B cell (primary cell): ENCODE measurements around the gene TEKT1. TPM values are rescaled to one million over a fixed set of nuclear protein-coding genes. Genes with fewer than 3 reads are reported as not detected.

Source experiments
- ATAC-seq: fragments of 200-7000 bp; cut with Tn5 transposase; one replicate; pipeline ENCODE4 v1.10.0; 2021; ENCODE audit warnings: low read depth, mild to moderate bottlenecking, moderate number of reproducible peaks, moderate library complexity
- CTCF ChIA-PET: fragments of 350-600 bp; sonication (Branson Sonifier 250); formaldehyde crosslinking; loops from one replicate; lab custom pipeline; 2021; ENCODE audit warnings: antibody characterized with exemption, inconsistent platforms; lab: Charles Lee
- POLR2A ChIA-PET: fragments of 350-600 bp; sonication (Branson Sonifier 250); formaldehyde crosslinking; loops from one replicate; lab custom pipeline; 2021; ENCODE audit warnings: antibody characterized with exemption; lab: Charles Lee
- DNase-seq: peaks from one replicate; pipeline ENCODE4 v3.0.0; 2013
- H2AFZ ChIP-seq: 2 replicates; pipeline ENCODE4 v1.6.1; 2012; ENCODE audit warnings: mild to moderate bottlenecking, low read depth, low read length; ENCODE audit not compliant: insufficient read depth, poor library complexity, severe bottlenecking
- H3K27ac ChIP-seq, 2 donors: 1 replicate in 1 of 2; 2 replicates in 1 of 2; pipeline ENCODE4 v1.5.1; 2012 to 2013; ENCODE audit warnings: low read length in 2 of 2, mild to moderate bottlenecking in 2 of 2, moderate library complexity in 1 of 2
- H3K27me3 ChIP-seq, 4 experiments: fragments of 200-600 bp in 1 of 4; sonication (generic) in 1 of 4; replicated peaks in 1 of 4; 1 replicate in 2 of 4; 2 replicates in 2 of 4; pipeline versions ENCODE4 v1.6.1 to v1.7.0; 2013 to 2016; ENCODE audit warnings: low read length in 3 of 4, mild to moderate bottlenecking in 2 of 4, mixed read lengths in 1 of 4, moderate library complexity in 1 of 4; ENCODE audit not compliant: insufficient read depth in 4 of 4, control insufficient read depth in 3 of 4; ENCODE audit errors: control extremely low read depth in 1 of 4
- H3K36me3 ChIP-seq, 2 experiments: replicated peaks in 1 of 2; 1 replicate in 1 of 2; 2 replicates in 1 of 2; pipeline versions ENCODE4 v1.6.1 to v1.7.1; 2013; ENCODE audit warnings: low read length in 1 of 2; ENCODE audit not compliant: insufficient read depth in 2 of 2, control insufficient read depth in 1 of 2; ENCODE audit errors: control extremely low read depth in 1 of 2, extremely low read depth in 1 of 2
- H3K4me1 ChIP-seq, 2 donors: fragments of 200-600 bp in 1 of 2; sonication (generic) in 1 of 2; 1 replicate in 1 of 2; 2 replicates in 1 of 2; pipeline versions ENCODE4 v1.5.1 to v1.6.1; 2013 to 2017; ENCODE audit warnings: low read length in 2 of 2; ENCODE audit not compliant: control insufficient read depth in 2 of 2, insufficient read depth in 2 of 2
- H3K4me2 ChIP-seq: replicated peaks from 2 replicates; pipeline ENCODE3; 2012; ENCODE audit warnings: mild to moderate bottlenecking, low read depth, low read length; ENCODE audit not compliant: poor library complexity, severe bottlenecking
- H3K4me3 ChIP-seq, 5 experiments: fragments of 200-600 bp in 1 of 5; sonication (generic) in 1 of 5; 1 replicate in 3 of 5; 2 replicates in 2 of 5; pipeline versions ENCODE4 v1.5.1 to v1.7.0; 2011 to 2016; ENCODE audit warnings: low read length in 4 of 5, mild to moderate bottlenecking in 4 of 5, low read depth in 2 of 5, control low read depth in 1 of 5, moderate library complexity in 1 of 5; ENCODE audit not compliant: insufficient read depth in 1 of 5; ENCODE audit errors: control extremely low read depth in 1 of 5, extremely low read depth in 1 of 5
- H3K79me2 ChIP-seq: fragments of 200-600 bp; sonication (generic); one replicate; pipeline ENCODE4 v1.6.0; 2016; ENCODE audit warnings: low read length; ENCODE audit not compliant: control insufficient read depth, insufficient read depth
- H3K9ac ChIP-seq: fragments of 200-600 bp; sonication (generic); 2 replicates; pipeline ENCODE4 v1.6.1; 2017; ENCODE audit warnings: mild to moderate bottlenecking, low read length, moderate library complexity
- H3K9me3 ChIP-seq, 3 donors: one replicate each; pipeline versions ENCODE4 v1.6.1 to v1.7.1; 2013; ENCODE audit warnings: low read length in 2 of 3; ENCODE audit not compliant: control insufficient read depth in 2 of 3, insufficient read depth in 1 of 3; ENCODE audit errors: control extremely low read depth in 1 of 3
- H4K20me1 ChIP-seq: 2 replicates; pipeline ENCODE4 v1.6.0; 2012; ENCODE audit warnings: mild to moderate bottlenecking, low read length; ENCODE audit not compliant: insufficient read depth, control insufficient read depth, poor library complexity, severe bottlenecking
- H3K27ac Mint-ChIP-seq: one replicate; pipeline ENCODE4 v1.8.0; 2021; ENCODE audit warnings: mixed read lengths
- H3K27me3 Mint-ChIP-seq: one replicate; pipeline ENCODE4 v1.8.0; 2021; ENCODE audit warnings: mixed read lengths
- H3K4me1 Mint-ChIP-seq: one replicate; pipeline ENCODE4 v1.8.0; 2021; ENCODE audit warnings: mixed read lengths
- H3K4me3 Mint-ChIP-seq: one replicate; pipeline ENCODE4 v1.8.0; 2021; ENCODE audit warnings: mixed read lengths
- H3K9me3 Mint-ChIP-seq: one replicate; pipeline ENCODE4 v1.8.0; 2022; ENCODE audit warnings: mixed read lengths; ENCODE audit not compliant: insufficient read depth
- CTCF ChIP-seq: fragments of 200-600 bp; IDR thresholded peaks from one replicate; pipeline ENCODE4 v1.8.0; 2022; ENCODE audit warnings: antibody characterized with exemption, mild to moderate bottlenecking
- EZH2 ChIP-seq: IDR thresholded peaks from 2 replicates; pipeline ENCODE4 v1.6.1; 2012; ENCODE audit warnings: borderline replicate concordance, low read depth, mild to moderate bottlenecking, moderate library complexity, low read length; ENCODE audit not compliant: insufficient read depth, poor library complexity, severe bottlenecking
- WGBS: methylation state at CpG from one replicate; pipeline ENCODE4 v1.1.5; 2013; ENCODE audit warnings: missing lambda C conversion rate; ENCODE audit not compliant: insufficient coverage; 5-methylcytosine and 5-hydroxymethylcytosine counted together
- intact Hi-C: fragments of 100-400 bp; cut with micrococcal nuclease; formaldehyde crosslinking; loops from one replicate; pipeline ENCODE4 v1.10.0; 2022
- polyA plus RNA-seq: library from polyadenylated mRNA; depleted of rRNA; stranded (reverse); fragments of >200 nt; gene quantifications from 2 replicates; pipeline ENCODE4 v1.2.3, GENCODE V29; 2012
- total RNA-seq, 2 donors: library from RNA; stranded (reverse); fragments of 120-200 nt in 1 of 2; gene quantifications; 1 replicate in 1 of 2; 2 replicates in 1 of 2; pipeline versions ENCODE4 v1.2.3 to v1.2.4, GENCODE V29; 2013 to 2022

Gene TEKT1
- total and polyA plus RNA-seq, 2 donors (not counting 1 experiment from before 2014, with no cell fraction given): not detected

- peaks cover 9 to 30% of the 10 kb centered on the region in 2 donors for H3K4me1 ChIP-seq
- H3K4me3 ChIP-seq: no peak overlapping the region
- no peaks in the 10 kb centered on the region for H3K9me3 ChIP-seq
- H3K27me3 Mint-ChIP-seq: peaks cover 4% of the 10 kb centered on the region
- ChIA-PET CTCF (no interaction called here), POLR2A (no interaction called here)
- no peak overlapping the region for H3K9ac ChIP-seq
- 23% methylated on average over 4 of the region's 9 CpGs for WGBS
- H3K4me1 Mint-ChIP-seq: peaks cover 29% of the 10 kb centered on the region
- H3K79me2 ChIP-seq: peaks cover 17% of the 10 kb centered on the region
- no peak overlapping the region for H3K27ac ChIP-seq
- H3K27ac Mint-ChIP-seq: no peak overlapping the region
- no peak overlapping the region for H3K4me3 Mint-ChIP-seq
- H2AFZ ChIP-seq: peak overlapping the region; percentile 66
- ATAC-seq: no peak
- TF ChIP-seq EZH2 (no peak), CTCF (no peak)
- H3K9me3 Mint-ChIP-seq: no peaks in the 10 kb centered on the region
- peaks cover 0 to 4% of the 10 kb centered on the region in 2 experiments for H3K36me3 ChIP-seq
- intact Hi-C loops: no loop called here
- DNase-seq: no peak
- peak overlapping the region; percentile 24 for H3K4me2 ChIP-seq
- no peaks in the 10 kb centered on the region for H3K27me3 ChIP-seq
- no peaks in the 10 kb centered on the region for H4K20me1 ChIP-seq
These were observed 78.5 kb downstream of the TEKT1 start for GRCh38 chr17:6753006-6753445.

- H3K36me3 ChIP-seq: no peaks in the 10 kb centered on the region
- H3K4me1 ChIP-seq: peaks cover 9 to 22% of the 10 kb centered on the region in 2 donors
- peak overlapping the region; percentile 66 for H2AFZ ChIP-seq
- H3K27me3 ChIP-seq: no peaks in the 10 kb centered on the region
- Mint-ChIP-seq H3K4me1 (peaks cover 23% of the 10 kb centered on the region), H3K27ac (no peak overlapping the region), H3K27me3 (peaks cover 8% of the 10 kb centered on the region), H3K9me3 (no peaks in the 10 kb centered on the region), H3K4me3 (no peak overlapping the region)
- ChIA-PET CTCF (no interaction called here), POLR2A (no interaction called here)
- intact Hi-C loops: no loop called here
- DNase-seq: no peak
- TF ChIP-seq CTCF: no peak
- no peak for TF ChIP-seq EZH2
- ATAC-seq: no peak
- WGBS: 22% methylated on average over 3 of the region's 7 CpGs
- no peak overlapping the region for H3K4me2 ChIP-seq
- H4K20me1 ChIP-seq: no peaks in the 10 kb centered on the region
- no peak overlapping the region for H3K9ac ChIP-seq
- no peak overlapping the region for H3K4me3 ChIP-seq
- no peak overlapping the region for H3K27ac ChIP-seq
- H3K9me3 ChIP-seq: no peaks in the 10 kb centered on the region
- H3K79me2 ChIP-seq: peaks cover 13% of the 10 kb centered on the region
These were observed 79.2 kb downstream of the TEKT1 start for GRCh38 chr17:6752068-6752909.
